HG03103 (cell line): ENCODE measurements around the gene EFNA5.
A peak's percentile ranks its signal among the peaks of the same experiment; 100 is the strongest.

ENCODE experiments used
- ATAC-seq: cut with Tn5 transposase; IDR thresholded peaks from one replicate; pipeline ENCODE4 v1.9.1; 2021; ENCODE audit warnings: low read depth; ENCODE audit not compliant: unreplicated experiment

EFNA5 gene

DNA sequence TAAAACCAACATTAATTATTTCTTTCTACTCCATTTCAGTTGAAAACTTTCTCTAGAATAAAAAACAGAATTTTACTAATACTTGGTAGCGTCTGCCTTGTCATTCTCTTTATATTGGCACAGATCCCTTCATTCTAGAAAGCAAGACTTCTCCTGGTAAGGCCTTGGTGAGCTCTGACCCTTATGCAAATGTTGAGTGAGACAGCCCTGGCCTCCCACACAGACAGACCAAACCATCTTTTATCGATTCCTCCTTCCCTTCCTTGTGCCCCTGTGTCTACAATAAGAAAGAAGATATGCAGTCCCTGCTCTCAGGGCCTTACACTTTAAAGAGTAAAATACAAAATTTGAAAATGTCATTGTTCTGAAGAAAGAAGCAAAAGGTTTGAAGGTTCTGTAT lies 262.2 kb downstream of the EFNA5 start:
- ATAC-seq: peak; percentile 70

DNA sequence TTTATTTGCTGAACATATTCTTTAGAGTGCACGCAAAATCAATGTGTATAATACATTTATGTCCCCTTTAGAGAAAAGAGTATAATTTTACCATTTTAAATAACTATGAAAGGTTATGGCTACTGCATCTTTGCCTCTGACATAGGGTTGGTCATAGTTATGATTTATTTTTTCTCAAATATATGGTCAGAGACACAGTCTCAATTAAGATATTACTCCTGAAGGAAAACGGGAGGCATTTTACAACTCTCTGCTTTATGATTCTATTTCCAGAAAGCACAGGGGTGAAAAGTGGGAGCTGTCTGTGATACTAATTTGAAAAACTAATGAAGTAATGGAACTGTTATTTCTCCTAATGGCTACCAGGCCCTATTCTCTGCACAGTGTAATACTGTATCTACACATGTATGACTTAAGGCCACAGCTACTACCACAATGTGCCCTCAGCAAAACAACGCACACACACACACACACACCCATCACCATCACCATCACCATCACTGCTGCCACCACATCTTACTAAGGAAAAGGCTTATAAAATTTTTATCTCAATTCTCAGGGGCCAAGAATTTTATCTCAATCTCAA lies 262.9 kb downstream of the EFNA5 start:
- ATAC-seq: no peak

DNA sequence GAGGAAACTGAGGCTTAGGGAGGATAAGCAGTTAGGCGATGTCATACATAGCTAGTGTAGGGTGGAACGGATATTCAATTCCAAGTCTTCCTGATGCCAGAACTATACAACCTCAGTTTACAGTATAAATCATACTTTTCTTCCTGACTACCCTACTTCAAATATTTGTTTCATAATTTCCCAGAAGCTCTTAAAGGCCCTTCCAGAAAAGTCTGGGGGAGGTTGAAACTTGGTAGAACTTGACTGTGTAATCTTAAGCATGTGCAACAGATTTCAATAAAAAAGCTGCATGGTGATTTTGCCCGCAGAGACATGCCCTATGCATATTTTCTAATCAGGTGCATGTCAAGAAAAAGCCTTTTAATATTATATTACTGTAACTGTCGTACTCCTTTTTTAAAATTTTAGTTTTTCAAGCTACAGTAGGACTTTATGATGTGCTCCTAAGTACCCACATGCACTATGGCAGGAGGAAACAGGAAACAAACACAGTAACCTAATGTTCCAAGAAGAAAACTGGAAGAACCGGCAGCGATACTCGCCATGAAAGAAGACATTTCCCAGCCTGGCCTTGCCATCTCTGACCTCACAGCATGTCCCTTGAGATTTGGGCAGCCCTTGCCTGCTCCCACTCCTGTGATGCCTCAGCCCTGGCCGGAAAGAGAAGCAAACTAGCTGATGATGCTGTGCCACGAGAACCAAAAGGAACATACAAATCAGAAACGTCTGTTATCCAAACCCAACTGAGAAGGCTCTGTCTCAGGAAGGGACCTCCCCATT lies 266.0 kb downstream of the EFNA5 start:
- ATAC-seq: no peak

GRCh38 chr5:107403228-107403953 lies 267.3 kb downstream of the EFNA5 start:
- no peak for ATAC-seq

DNA sequence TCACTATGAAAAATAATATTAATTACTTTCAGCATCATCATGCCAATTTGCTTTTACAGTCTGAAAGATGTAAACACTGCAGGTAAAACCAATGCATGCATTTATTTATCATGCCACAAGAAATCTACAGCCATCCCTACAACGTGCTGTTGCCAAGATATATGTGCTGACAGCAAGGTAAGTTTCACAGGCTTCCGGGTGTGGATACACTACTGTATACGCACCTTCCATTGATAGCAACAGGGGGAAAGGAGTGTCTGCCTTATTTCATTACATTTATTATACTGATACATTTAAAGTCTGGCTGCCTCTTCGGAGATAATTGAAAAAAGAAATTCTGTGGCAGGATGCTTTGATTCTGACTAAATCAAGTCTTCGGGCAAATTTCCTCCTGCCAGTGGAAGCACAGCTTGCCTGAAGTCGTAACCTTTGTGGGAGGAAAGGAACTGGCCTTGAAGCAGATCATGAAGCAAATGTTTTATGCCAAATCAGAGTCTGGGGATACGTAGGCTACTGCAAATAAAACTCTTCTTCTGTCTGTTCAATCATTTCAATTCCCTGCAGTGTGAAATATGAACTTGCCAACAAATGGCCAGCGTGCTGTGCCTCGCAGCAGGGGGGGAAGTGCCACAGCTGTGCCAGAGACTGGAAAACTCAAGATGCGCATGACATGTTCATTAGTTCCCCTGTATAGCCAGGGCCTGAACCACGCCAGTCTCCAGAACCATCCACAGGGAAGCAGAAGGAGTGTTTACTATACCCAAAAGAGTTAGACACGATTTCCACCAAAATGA lies 268.1 kb downstream of the EFNA5 start:
- no peak for ATAC-seq

DNA sequence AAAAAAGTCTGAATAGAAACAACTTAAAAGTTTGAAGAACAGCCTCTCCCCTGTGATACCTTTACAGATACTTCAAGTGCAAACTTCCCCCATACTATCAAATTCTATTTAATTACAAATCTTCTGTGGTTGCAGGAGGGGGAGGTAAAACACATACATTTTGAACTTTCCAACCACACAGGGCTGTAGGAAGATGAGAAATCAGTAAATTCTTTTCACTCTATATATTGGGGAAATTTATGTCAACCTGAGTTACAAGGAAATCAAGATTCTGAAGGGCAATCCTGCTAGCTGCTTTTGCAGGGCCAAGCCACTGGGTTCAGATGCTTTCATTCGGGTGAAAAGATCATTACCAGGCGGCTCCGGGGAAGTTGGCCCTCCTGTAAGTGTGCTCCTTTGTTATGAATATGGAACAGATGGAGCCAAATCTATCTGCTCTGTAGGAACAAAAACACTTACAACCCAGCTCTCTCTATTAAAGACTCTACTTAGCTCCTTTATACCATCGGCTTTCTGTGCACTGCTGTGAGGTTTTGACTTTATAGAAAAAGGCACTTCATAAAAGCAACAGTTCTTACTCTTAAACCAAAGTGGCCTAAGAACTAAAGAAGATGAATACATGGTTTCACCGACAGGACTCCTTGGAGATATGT lies 269.1 kb downstream of the EFNA5 start:
- ATAC-seq: no peak

GRCh38 chr5:107400328-107400727 lies 270.4 kb downstream of the EFNA5 start:
- ATAC-seq: no peak

DNA sequence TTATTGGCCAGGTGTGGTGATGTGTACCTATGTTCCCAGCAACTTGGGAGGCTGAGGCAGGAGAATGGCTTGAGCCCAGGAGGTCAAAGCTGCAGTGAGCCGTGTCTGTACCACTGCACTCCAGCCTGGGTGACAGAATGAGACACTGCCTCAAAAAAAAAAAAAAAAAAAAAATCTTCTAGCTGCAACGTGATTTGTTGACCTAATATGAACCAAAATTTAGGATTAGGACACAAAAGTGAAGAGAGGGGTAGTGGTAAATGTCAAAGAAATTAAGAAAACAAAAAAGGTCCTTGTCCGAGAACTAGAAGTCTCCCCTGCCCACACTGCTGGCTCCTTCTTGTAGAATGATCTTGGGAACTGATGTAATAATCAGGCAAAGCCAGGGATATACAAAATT lies 272.0 kb downstream of the EFNA5 start:
- no peak for ATAC-seq

DNA sequence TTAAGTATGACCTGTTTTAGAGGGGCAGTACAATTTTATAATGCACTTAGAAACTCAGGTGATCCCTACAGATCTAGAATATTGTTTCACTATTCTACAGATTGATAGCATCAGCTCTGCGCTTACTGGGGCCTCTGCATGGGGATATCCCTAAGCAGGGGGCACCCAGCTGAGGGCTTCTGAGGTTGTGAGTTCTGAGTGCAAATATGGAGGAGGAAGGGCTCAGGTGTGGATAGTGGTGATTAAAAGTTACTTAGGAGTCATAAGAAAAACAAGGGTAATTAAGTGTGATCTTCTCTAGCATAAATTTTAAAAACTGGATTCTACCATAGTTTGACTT lies 274.4 kb downstream of the EFNA5 start:
- peak; percentile 32 for ATAC-seq

- ATAC-seq: peak; percentile 68
Observed at GRCh38 chr5:107395632-107396350, 274.9 kb downstream of the EFNA5 start.

- no peak for ATAC-seq
Observed at GRCh38 chr5:107393851-107394250, 276.9 kb downstream of the EFNA5 start.

DNA sequence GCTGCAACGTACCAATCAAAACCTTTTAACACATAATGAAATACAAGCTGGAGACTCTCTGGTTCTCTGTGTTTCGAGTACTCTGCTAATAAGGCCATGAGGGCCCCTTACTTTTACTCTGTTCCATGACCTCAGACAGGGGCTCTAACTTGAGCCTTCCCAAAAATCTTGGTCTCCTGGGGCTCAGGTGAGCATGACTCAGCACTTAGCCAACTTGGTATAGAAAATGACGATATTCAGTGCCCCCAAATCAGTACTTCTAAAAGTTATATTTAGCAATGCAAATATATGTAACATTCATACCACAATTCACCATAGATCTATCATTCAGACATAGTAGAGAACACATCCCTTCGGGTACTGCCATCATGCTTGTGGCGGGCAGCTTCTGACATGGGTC lies 278.9 kb downstream of the EFNA5 start:
- no peak for ATAC-seq

DNA sequence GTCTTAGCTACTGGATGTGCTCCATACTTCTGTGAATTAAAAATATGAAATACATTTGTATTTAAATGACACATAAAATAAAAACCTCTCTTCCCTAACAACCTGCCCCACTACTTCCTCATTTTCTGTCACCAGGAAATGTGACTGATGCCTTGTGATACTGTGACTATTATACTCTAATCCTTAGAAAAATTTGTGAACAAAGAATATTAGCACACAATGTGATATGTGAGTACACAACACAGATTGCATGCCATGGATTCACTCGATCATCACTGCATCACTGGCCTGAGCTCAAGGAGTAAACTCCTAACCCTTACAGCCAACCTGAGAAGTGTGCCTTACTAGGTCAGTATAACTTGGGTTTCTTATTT lies 281.0 kb downstream of the EFNA5 start:
- no peak for ATAC-seq

DNA sequence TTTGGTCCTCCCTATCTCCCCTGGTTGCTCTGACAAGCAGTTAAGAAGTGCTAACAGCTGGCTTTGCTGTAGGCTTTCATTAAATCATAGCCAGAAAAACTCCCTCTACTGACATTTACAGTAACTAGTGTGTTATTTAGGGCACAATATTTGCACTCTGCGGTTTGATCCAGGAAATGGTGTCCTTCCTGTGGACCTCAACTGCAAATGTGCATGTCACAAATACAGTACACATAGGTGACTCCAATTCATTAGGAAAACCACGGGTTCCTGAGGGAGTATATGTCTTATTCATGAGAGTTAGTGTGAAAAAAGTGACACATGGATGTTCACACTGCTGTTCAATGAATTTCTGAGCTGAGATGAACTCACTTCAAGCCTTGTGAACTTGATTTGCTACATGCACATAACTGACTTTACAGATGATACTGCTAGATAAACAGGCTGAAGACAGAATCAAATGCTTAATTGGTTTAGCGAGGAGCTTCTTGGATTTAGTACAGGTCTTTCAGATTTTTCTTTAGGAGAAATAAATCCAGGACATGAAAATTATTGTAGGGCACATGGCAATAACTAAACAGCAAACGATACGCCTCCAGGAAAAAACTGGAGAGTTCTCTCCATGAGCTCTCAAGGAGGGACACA lies 281.5 kb downstream of the EFNA5 start:
- peak; percentile 80 for ATAC-seq

GRCh38 chr5:107388141-107388861 lies 282.4 kb downstream of the EFNA5 start:
- peak; percentile 39 for ATAC-seq

GRCh38 chr5:107387526-107388140 lies 283.1 kb downstream of the EFNA5 start:
- no peak for ATAC-seq

- no peak for ATAC-seq
Observed at GRCh38 chr5:107385708-107386107, 285.0 kb downstream of the EFNA5 start.

- no peak for ATAC-seq
Observed at GRCh38 chr5:107384256-107384655, 286.5 kb downstream of the EFNA5 start.
